Measurements from ENCODE around the gene MARK3. TPM values are rescaled to one million over a fixed set of nuclear protein-coding genes. Genes with fewer than 3 reads are reported as not detected.

MARK3 gene
- total RNA-seq, 4 donors from 2014 or later, result 47.3 to 68.2 (median 58.8) TPM

GRCh38 chr14:103449634-103450161, 64.5 kb downstream of the MARK3 start:
- intact Hi-C loops (cut with DNase I; ENCODE audit: low total_unique reads), result no loop called here
- no peak overlapping the region for H3K4me3 ChIP-seq (ENCODE audit: low read depth, poor library complexity, severe bottlenecking)

GRCh38 chr14:103450416-103450815, 65.2 kb downstream of the MARK3 start:
- H3K4me3 ChIP-seq (ENCODE audit: low read depth, poor library complexity, severe bottlenecking), result no peak overlapping the region
- no peak for DNase-seq (ENCODE audit: low spot score in 2 of 2)
- no peak for TF ChIP-seq POLR2A (IDR thresholded peaks at IDR 0.05)
- no peak for TF ChIP-seq CTCF (IDR thresholded peaks at IDR 0.05)
- WGBS, 2 donors, result 52 to 65% methylated on average over 2 of the region's 2 CpGs
- intact Hi-C loops (cut with DNase I; ENCODE audit: low total_unique reads), result no loop called here

More at GRCh38 chr14:103449634-103450161, 64.5 kb downstream of the MARK3 start:
- 73 to 78% methylated on average over 2 of the region's 2 CpGs for WGBS, 2 donors
- no peak for DNase-seq (ENCODE audit: low spot score in 2 of 2)
- no peak for TF ChIP-seq POLR2A (IDR thresholded peaks at IDR 0.05)
- no peak for TF ChIP-seq CTCF (IDR thresholded peaks at IDR 0.05)

- no peak overlapping the region for H3K4me3 ChIP-seq (ENCODE audit: low read depth, poor library complexity, severe bottlenecking)
- TF ChIP-seq POLR2A (IDR thresholded peaks at IDR 0.05) (no peak), CTCF (IDR thresholded peaks at IDR 0.05) (no peak)
- intact Hi-C loops (cut with DNase I; ENCODE audit: low total_unique reads), result no loop called here
- no peak for DNase-seq (ENCODE audit: low spot score in 2 of 2)
These were observed 66.2 kb downstream of the MARK3 start for GRCh38 chr14:103451401-103451800.

- no peak for TF ChIP-seq CTCF (IDR thresholded peaks at IDR 0.05)
- TF ChIP-seq POLR2A (IDR thresholded peaks at IDR 0.05), result no peak
- no peak for DNase-seq (ENCODE audit: low spot score in 2 of 2)
- 94% methylated on average over 6 of the region's 6 CpGs for WGBS, 2 donors
- intact Hi-C loops (cut with DNase I; ENCODE audit: low total_unique reads), result no loop called here
- no peak overlapping the region for H3K4me3 ChIP-seq (ENCODE audit: low read depth, poor library complexity, severe bottlenecking)
These were observed 68.6 kb downstream of the MARK3 start for GRCh38 chr14:103453791-103454190.

GRCh38 chr14:103456167-103456835, 71.1 kb downstream of the MARK3 start:
- H3K4me3 ChIP-seq (ENCODE audit: low read depth, poor library complexity, severe bottlenecking), result no peak overlapping the region
- no peak for TF ChIP-seq CTCF (IDR thresholded peaks at IDR 0.05)
- no peak for TF ChIP-seq POLR2A (IDR thresholded peaks at IDR 0.05)
- intact Hi-C loops (cut with DNase I; ENCODE audit: low total_unique reads), result no loop called here
- no peak for DNase-seq (ENCODE audit: low spot score in 2 of 2)
- 90 to 96% methylated on average over 4 of the region's 4 CpGs for WGBS, 2 donors

GRCh38 chr14:103460415-103460814, 75.2 kb downstream of the MARK3 start:
- no peak for TF ChIP-seq CTCF (IDR thresholded peaks at IDR 0.05)
- TF ChIP-seq POLR2A (IDR thresholded peaks at IDR 0.05), result no peak
- no peak overlapping the region for H3K4me3 ChIP-seq (ENCODE audit: low read depth, poor library complexity, severe bottlenecking)
- 100% methylated on average over 1 of the region's 1 CpG for WGBS, 2 donors
- intact Hi-C loops (cut with DNase I; ENCODE audit: low total_unique reads), result no loop called here
- DNase-seq (ENCODE audit: low spot score in 2 of 2), result no peak

All from lower leg skin (tissue), 4 donors.